PC-3 (cell line): ENCODE data around the gene PACS1. TPM values are rescaled to one million over a fixed set of nuclear protein-coding genes. Genes with fewer than 3 reads are reported as not detected.

Source experiments
- ATAC-seq: fragments of 200-7000 bp; cut with Tn5 transposase; 2 replicates; pipeline ENCODE4 v1.9.1; 2020; ENCODE audit warnings: mild to moderate bottlenecking, moderate library complexity
- BruUV-seq: library from RNA; stranded (reverse); fragments of 400-500 nt; replicated peaks from 2 replicates; lab custom pipeline; 2021; lab: Mats Ljungman, UMichigan
- CTCF ChIA-PET: fragments of 300-600 bp; sonication (Branson Sonifier 250); formaldehyde crosslinking; loops from one replicate; lab custom pipeline; 2022; ENCODE audit warnings: antibody characterized with exemption; lab: Charles Lee
- POLR2A ChIA-PET: fragments of 300-600 bp; sonication (Branson Sonifier 250); formaldehyde crosslinking; loops from one replicate; lab custom pipeline; 2022; ENCODE audit warnings: antibody characterized with exemption; ENCODE audit not compliant: unreplicated experiment; lab: Charles Lee
- DNase-seq: peaks from one replicate; pipeline ENCODE4 v3.0.0-alpha.2; 2015
- H2AFZ ChIP-seq: fragments of 300-600 bp; sonication (generic); 2 replicates; pipeline ENCODE4 v1.6.0; 2016; ENCODE audit warnings: antibody characterized with exemption, low read length
- H3F3A ChIP-seq: fragments of 300-600 bp; sonication (generic); one replicate; pipeline ENCODE4 v1.6.0; 2017; ENCODE audit warnings: antibody characterized with exemption, low read length, control low read depth, mild to moderate bottlenecking; ENCODE audit not compliant: unreplicated experiment
- H3K27ac ChIP-seq: fragments of 300-600 bp; sonication (generic); 2 replicates; pipeline ENCODE4 v1.5.1; 2016; ENCODE audit warnings: mild to moderate bottlenecking, low read length
- H3K27me3 ChIP-seq: fragments of 300-600 bp; sonication (generic); 2 replicates; pipeline ENCODE4 v1.6.1; 2016; ENCODE audit warnings: low read length, mixed read lengths
- H3K36me3 ChIP-seq: fragments of 300-600 bp; sonication (generic); 2 replicates; pipeline ENCODE4 v1.6.1; 2016; ENCODE audit warnings: low read depth, mixed run types, low read length, mixed read lengths
- H3K4me1 ChIP-seq: fragments of 300-600 bp; sonication (generic); 2 replicates; pipeline ENCODE4 v1.5.1; 2016; ENCODE audit warnings: low read length; ENCODE audit not compliant: insufficient read depth
- H3K4me2 ChIP-seq: fragments of 300-600 bp; sonication (generic); 2 replicates; pipeline ENCODE4 v1.6.0; 2016; ENCODE audit warnings: low read length
- H3K4me3 ChIP-seq: fragments of 300-600 bp; sonication (generic); 2 replicates; pipeline ENCODE4 v1.5.1; 2016; ENCODE audit warnings: mild to moderate bottlenecking, low read length, mixed read lengths
- H3K79me2 ChIP-seq: fragments of 300-600 bp; sonication (generic); 2 replicates; pipeline ENCODE4 v1.6.1; 2017; ENCODE audit warnings: low read length, mixed read lengths
- H3K9ac ChIP-seq: fragments of 300-600 bp; sonication (generic); 2 replicates; pipeline ENCODE4 v1.6.0; 2016; ENCODE audit warnings: mild to moderate bottlenecking, low read length
- H3K9me2 ChIP-seq: fragments of 300-600 bp; sonication (generic); replicated peaks from 2 replicates; pipeline ENCODE4 v1.6.1; 2016; ENCODE audit warnings: mixed run types, low read length, mixed read lengths
- H3K9me3 ChIP-seq: fragments of 300-600 bp; sonication (generic); 2 replicates; pipeline ENCODE4 v1.6.1; 2016; ENCODE audit warnings: low read length, mixed read lengths
- H4K20me1 ChIP-seq: fragments of 300-600 bp; sonication (generic); 2 replicates; pipeline ENCODE4 v1.6.1; 2016; ENCODE audit warnings: low read length, mixed read lengths
- EZH2 ChIP-seq: fragments of 300-600 bp; sonication (generic); IDR thresholded peaks from one replicate; pipeline ENCODE4 v1.6.1; 2017; ENCODE audit warnings: antibody characterized with exemption, mild to moderate bottlenecking, low read length; ENCODE audit not compliant: unreplicated experiment
- EZH2phosphoT487 ChIP-seq: fragments of 300-600 bp; sonication (generic); IDR thresholded peaks from 2 replicates; pipeline ENCODE4 v1.6.1; 2018; ENCODE audit warnings: mild to moderate bottlenecking, antibody characterized with exemption, low read length, borderline replicate concordance
- intact Hi-C: fragments of 100-400 bp; cut with micrococcal nuclease; formaldehyde crosslinking; loops from 2 replicates; pipeline ENCODE4 v1.9.0; 2023
- total RNA-seq: library from RNA; depleted of rRNA; stranded (reverse); fragments of >200 nt; gene quantifications from 2 replicates; pipeline ENCODE4 v1.2.3, GENCODE V29; 2014
- TF ChIP-seq, protein P1 (sequence below): fragments of 300-600 bp; sonication (generic); conservative IDR thresholded peaks from 2 replicates; pipeline ENCODE4 v1.5.1; 2017; ENCODE audit warnings: antibody characterized with exemption, low read depth, mild to moderate bottlenecking, low read length

PACS1 gene
- total RNA-seq, 1 experiment from 2014 or later: 28.7 TPM

DNA sequence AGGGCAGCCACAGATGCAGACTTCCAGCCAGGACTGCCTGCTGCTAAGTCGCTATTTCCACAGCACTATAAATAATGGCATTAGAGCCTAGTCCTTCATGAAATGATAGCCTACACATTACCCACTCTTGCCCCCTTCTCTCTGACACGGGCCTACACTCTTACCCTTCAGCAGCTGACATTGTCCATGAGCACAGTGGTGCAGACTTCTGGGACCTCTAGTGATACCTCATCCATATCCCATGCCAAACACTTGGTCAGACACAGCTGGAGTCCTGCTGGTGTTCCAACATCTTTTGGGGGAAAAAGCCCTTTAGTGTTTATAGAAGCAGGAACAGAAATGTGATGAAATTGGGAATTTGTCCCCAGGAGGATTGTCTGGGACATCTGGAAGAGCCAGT lies 155.0 kb downstream of the PACS1 start:
- H3K27ac ChIP-seq: no peak overlapping the region
- H3K4me1 ChIP-seq: peaks cover 7% of the 10 kb centered on the region
- H3F3A ChIP-seq: no peaks in the 10 kb centered on the region
- TF ChIP-seq EZH2phosphoT487 (no peak), EZH2 (no peak)
- TF ChIP-seq, protein P1, sequence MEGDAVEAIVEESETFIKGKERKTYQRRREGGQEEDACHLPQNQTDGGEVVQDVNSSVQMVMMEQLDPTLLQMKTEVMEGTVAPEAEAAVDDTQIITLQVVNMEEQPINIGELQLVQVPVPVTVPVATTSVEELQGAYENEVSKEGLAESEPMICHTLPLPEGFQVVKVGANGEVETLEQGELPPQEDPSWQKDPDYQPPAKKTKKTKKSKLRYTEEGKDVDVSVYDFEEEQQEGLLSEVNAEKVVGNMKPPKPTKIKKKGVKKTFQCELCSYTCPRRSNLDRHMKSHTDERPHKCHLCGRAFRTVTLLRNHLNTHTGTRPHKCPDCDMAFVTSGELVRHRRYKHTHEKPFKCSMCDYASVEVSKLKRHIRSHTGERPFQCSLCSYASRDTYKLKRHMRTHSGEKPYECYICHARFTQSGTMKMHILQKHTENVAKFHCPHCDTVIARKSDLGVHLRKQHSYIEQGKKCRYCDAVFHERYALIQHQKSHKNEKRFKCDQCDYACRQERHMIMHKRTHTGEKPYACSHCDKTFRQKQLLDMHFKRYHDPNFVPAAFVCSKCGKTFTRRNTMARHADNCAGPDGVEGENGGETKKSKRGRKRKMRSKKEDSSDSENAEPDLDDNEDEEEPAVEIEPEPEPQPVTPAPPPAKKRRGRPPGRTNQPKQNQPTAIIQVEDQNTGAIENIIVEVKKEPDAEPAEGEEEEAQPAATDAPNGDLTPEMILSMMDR: no peak
- H3K4me3 ChIP-seq: no peak overlapping the region
- H2AFZ ChIP-seq: no peak overlapping the region
- no peaks in the 10 kb centered on the region for H3K79me2 ChIP-seq
- H3K9me2 ChIP-seq: no peaks in the 10 kb centered on the region
- intact Hi-C loops: no loop called here
- no peaks in the 10 kb centered on the region for H4K20me1 ChIP-seq
- H3K27me3 ChIP-seq: no peaks in the 10 kb centered on the region
- H3K9me3 ChIP-seq: no peaks in the 10 kb centered on the region
- H3K36me3 ChIP-seq: no peaks in the 10 kb centered on the region
- ChIA-PET CTCF (no interaction called here), POLR2A (no interaction called here)
- BruUV-seq: no TSS peak
- ATAC-seq: no peak
- H3K9ac ChIP-seq: no peak overlapping the region
- no peak for DNase-seq
- no peak overlapping the region for H3K4me2 ChIP-seq

DNA sequence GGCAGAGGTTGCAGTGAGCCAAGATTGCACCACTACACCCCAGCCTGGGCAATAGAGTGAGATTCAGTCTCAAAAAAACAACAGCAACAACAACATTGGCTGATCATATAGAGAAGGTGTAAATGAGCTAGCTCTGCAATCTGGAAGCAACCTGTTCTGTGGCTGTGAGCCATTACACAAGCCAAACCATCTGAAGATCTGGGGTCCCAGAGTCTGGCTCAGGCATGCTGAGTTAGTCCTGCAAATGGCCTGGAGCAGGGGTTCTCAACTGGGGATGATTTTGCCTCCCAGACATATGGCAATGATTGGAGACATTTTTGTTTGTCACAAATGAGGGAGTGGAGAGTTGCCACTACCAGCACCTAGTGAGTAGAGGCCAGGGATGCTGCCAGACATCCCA lies 156.0 kb downstream of the PACS1 start:
- ChIA-PET CTCF (interaction anchor here (0.6 kb wide), 1 partner anchor 214 kb away, joined by 3 read pairs; no protein-coding TSS in a partner anchor), POLR2A (interaction anchor here (0.7 kb wide), 1 partner anchor 42 kb away, joined by 3 read pairs; the partner anchor contains the start of gene RAB1B)
- Histone ChIP-seq H3K27ac (no peak overlapping the region), H3K4me3 (no peak overlapping the region), H3F3A (no peaks in the 10 kb centered on the region), H3K9ac (no peak overlapping the region), H3K79me2 (no peaks in the 10 kb centered on the region), H3K27me3 (no peaks in the 10 kb centered on the region), H3K9me2 (no peaks in the 10 kb centered on the region), H3K4me2 (no peak overlapping the region), H2AFZ (no peak overlapping the region), H3K4me1 (peaks cover 7% of the 10 kb centered on the region), H4K20me1 (no peaks in the 10 kb centered on the region), H3K9me3 (no peaks in the 10 kb centered on the region), H3K36me3 (no peaks in the 10 kb centered on the region; the same call in 1 of the 2 replicates)
- ATAC-seq: no peak
- no TSS peak for BruUV-seq
- TF ChIP-seq EZH2phosphoT487: no peak
- no peak for TF ChIP-seq EZH2
- TF ChIP-seq, protein P1: no peak
- DNase-seq: no peak
- intact Hi-C loops: no loop called here

GRCh38 chr11:66227700-66228099 lies 157.6 kb downstream of the PACS1 start:
- no TSS peak for BruUV-seq
- H2AFZ ChIP-seq: no peak overlapping the region
- H3K36me3 ChIP-seq: no peaks in the 10 kb centered on the region; the same call in 1 of the 2 replicates
- CTCF ChIA-PET: no interaction called here
- no peak for ATAC-seq
- POLR2A ChIA-PET: interaction anchor here (0.6 kb wide), 1 partner anchor 1839 kb away, joined by 3 read pairs; no protein-coding TSS in a partner anchor
- no peaks in the 10 kb centered on the region for H3K79me2 ChIP-seq
- H3K27me3 ChIP-seq: no peaks in the 10 kb centered on the region
- H3K4me3 ChIP-seq: no peak overlapping the region
- TF ChIP-seq EZH2 (no peak), EZH2phosphoT487 (no peak)
- TF ChIP-seq, protein P1: no peak
- no peak for DNase-seq
- intact Hi-C loops: no loop called here
- H3K9me2 ChIP-seq: no peaks in the 10 kb centered on the region
- peaks cover 7% of the 10 kb centered on the region for H3K4me1 ChIP-seq
- H3F3A ChIP-seq: no peaks in the 10 kb centered on the region
- no peaks in the 10 kb centered on the region for H3K9me3 ChIP-seq
- no peaks in the 10 kb centered on the region for H4K20me1 ChIP-seq
- no peak overlapping the region for H3K4me2 ChIP-seq
- no peak overlapping the region for H3K27ac ChIP-seq
- no peak overlapping the region for H3K9ac ChIP-seq
